Loucy (cell line): ENCODE results near the gene FHIT.

Source experiments
- EZH2phosphoT487 ChIP-seq: fragments of 200-600 bp; IDR thresholded peaks from 2 replicates; pipeline ENCODE4 v1.6.1; 2018; ENCODE audit warnings: antibody characterized with exemption, mild to moderate bottlenecking, moderate library complexity, borderline replicate concordance
- TF ChIP-seq, protein P1 (sequence below): fragments of 200-600 bp; sonication (generic); conservative IDR thresholded peaks from 2 replicates; pipeline ENCODE4 v1.5.1; 2014; ENCODE audit warnings: mild to moderate bottlenecking, antibody characterized with exemption, low read length

DNA sequence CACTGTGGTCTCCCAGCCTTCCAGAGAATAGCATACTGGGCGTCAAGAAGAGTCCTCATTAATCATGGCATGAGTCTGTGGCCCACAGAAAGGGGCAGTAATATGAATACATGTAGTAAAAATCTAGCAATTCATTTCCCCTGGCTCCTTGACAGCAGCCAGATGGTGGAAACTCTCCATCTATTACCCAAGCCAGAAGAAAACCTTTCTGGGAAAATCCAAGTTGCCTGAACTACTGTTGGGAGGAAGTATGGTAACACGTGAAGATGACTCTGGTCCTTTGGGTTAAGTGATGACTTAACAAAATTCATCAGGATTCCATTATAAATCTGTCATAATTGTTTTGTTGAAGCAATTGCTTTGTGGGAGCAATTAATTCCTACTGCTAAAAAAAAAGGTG lies 530.5 kb downstream of the FHIT start:
- TF ChIP-seq, protein P1, sequence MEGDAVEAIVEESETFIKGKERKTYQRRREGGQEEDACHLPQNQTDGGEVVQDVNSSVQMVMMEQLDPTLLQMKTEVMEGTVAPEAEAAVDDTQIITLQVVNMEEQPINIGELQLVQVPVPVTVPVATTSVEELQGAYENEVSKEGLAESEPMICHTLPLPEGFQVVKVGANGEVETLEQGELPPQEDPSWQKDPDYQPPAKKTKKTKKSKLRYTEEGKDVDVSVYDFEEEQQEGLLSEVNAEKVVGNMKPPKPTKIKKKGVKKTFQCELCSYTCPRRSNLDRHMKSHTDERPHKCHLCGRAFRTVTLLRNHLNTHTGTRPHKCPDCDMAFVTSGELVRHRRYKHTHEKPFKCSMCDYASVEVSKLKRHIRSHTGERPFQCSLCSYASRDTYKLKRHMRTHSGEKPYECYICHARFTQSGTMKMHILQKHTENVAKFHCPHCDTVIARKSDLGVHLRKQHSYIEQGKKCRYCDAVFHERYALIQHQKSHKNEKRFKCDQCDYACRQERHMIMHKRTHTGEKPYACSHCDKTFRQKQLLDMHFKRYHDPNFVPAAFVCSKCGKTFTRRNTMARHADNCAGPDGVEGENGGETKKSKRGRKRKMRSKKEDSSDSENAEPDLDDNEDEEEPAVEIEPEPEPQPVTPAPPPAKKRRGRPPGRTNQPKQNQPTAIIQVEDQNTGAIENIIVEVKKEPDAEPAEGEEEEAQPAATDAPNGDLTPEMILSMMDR: no peak
- TF ChIP-seq EZH2phosphoT487: no peak
